Fibroblast of peridontal ligament (primary cell): Measurements from ENCODE around the gene KRTAP2-4.
"Not testable (repeated sequence)": the region's sequence is repeated elsewhere in the genome, so short reads cannot be mapped to it uniquely, and the experiment has no call there.

Experiments
- DNase-seq: peaks from one replicate; pipeline ENCODE4 v3.0.0-alpha.2; 2010; ENCODE audit errors: extremely low read depth

The KRTAP2-4 gene

GRCh38 chr17:41037853-41038350, 27.8 kb downstream of the KRTAP2-4 start:
- no peak for DNase-seq

GRCh38 chr17:41034346-41034935, 31.2 kb downstream of the KRTAP2-4 start, which contains the start of gene KRTAP1-3:
Gene KRTAP1-3, minus strand, starts transcription at chr17:41034874. Its CDS starts 53 bp downstream, at chr17:41034821.
- DNase-seq: not testable (repeated sequence)

GRCh38 chr17:41029633-41030245, 35.9 kb downstream of the KRTAP2-4 start, which contains the start of gene KRTAP1-4:
Gene KRTAP1-4, minus strand, starts transcription at chr17:41030195. Its CDS starts 117 bp downstream, at chr17:41030078.
- DNase-seq: no peak

- peak; percentile 98 for DNase-seq
Measured at GRCh38 chr17:41026715-41027471, 38.8 kb downstream of the KRTAP2-4 start, which contains the start of gene KRTAP1-5. Gene KRTAP1-5, minus strand, starts transcription at chr17:41027208. Its CDS starts 53 bp downstream, at chr17:41027155.

- peak; percentile 77 for DNase-seq
Measured at GRCh38 chr17:41024697-41025096, 41.0 kb downstream of the KRTAP2-4 start.

GRCh38 chr17:41020336-41020735, 45.3 kb downstream of the KRTAP2-4 start:
- DNase-seq: no peak

GRCh38 chr17:41019415-41019814, 46.3 kb downstream of the KRTAP2-4 start:
- DNase-seq: no peak

GRCh38 chr17:41018541-41018940, 47.1 kb downstream of the KRTAP2-4 start:
- DNase-seq: no peak

GRCh38 chr17:41016578-41017215, 49.0 kb downstream of the KRTAP2-4 start:
- no peak for DNase-seq

- DNase-seq: no peak
Measured at GRCh38 chr17:41015454-41015853, 50.2 kb downstream of the KRTAP2-4 start.
